Measurements from ENCODE around the gene UBE2K.
A peak's percentile ranks its signal among the peaks of the same experiment; 100 is the strongest.
"Not testable (repeated sequence)": the region's sequence is repeated elsewhere in the genome, so short reads cannot be mapped to it uniquely, and the experiment has no call there.

The UBE2K gene

GRCh38 chr4:39697740-39698423 is at the start of gene UBE2K:
Gene UBE2K, plus strand, starts transcription at chr4:39698136. Its CDS starts 192 bp downstream, at chr4:39698328.
- DNase-seq (ENCODE audit: low spot score), result peak; percentile 86

GRCh38 chr4:39648213-39648612 is 49.7 kb upstream of the UBE2K start:
- no peak for DNase-seq (ENCODE audit: low spot score)

- DNase-seq (ENCODE audit: low spot score), result no peak
Observed at GRCh38 chr4:39648827-39649558, 48.9 kb upstream of the UBE2K start.

- no peak for DNase-seq (ENCODE audit: low spot score)
Observed at GRCh38 chr4:39649639-39650265, 48.2 kb upstream of the UBE2K start.

GRCh38 chr4:39651586-39651985 is 46.4 kb upstream of the UBE2K start:
- DNase-seq (ENCODE audit: low spot score), result not testable (repeated sequence)

GRCh38 chr4:39655211-39655610 is 42.7 kb upstream of the UBE2K start:
- no peak for DNase-seq (ENCODE audit: low spot score)

- no peak for DNase-seq (ENCODE audit: low spot score)
Observed at GRCh38 chr4:39655876-39656275, 42.1 kb upstream of the UBE2K start.

- not testable (repeated sequence) for DNase-seq (ENCODE audit: low spot score)
Observed at GRCh38 chr4:39656638-39657037, 41.3 kb upstream of the UBE2K start.

GRCh38 chr4:39657465-39657864 is 40.5 kb upstream of the UBE2K start:
- no peak for DNase-seq (ENCODE audit: low spot score)

GRCh38 chr4:39658756-39659155 is 39.2 kb upstream of the UBE2K start:
- no peak for DNase-seq (ENCODE audit: low spot score)

GRCh38 chr4:39660045-39660444 is 37.9 kb upstream of the UBE2K start:
- no peak for DNase-seq (ENCODE audit: low spot score)

GRCh38 chr4:39660757-39661156 is 37.2 kb upstream of the UBE2K start:
- DNase-seq (ENCODE audit: low spot score), result no peak

- DNase-seq (ENCODE audit: low spot score), result no peak
Observed at GRCh38 chr4:39662683-39663082, 35.3 kb upstream of the UBE2K start.

GRCh38 chr4:39664828-39665731 is 32.9 kb upstream of the UBE2K start:
- no peak for DNase-seq (ENCODE audit: low spot score)

- DNase-seq (ENCODE audit: low spot score), result no peak
Observed at GRCh38 chr4:39667706-39668105, 30.2 kb upstream of the UBE2K start.

- no peak for DNase-seq (ENCODE audit: low spot score)
Observed at GRCh38 chr4:39668887-39669286, 29.0 kb upstream of the UBE2K start.

- DNase-seq (ENCODE audit: low spot score), result not testable (repeated sequence)
Observed at GRCh38 chr4:39670296-39670695, 27.6 kb upstream of the UBE2K start.

GRCh38 chr4:39675681-39676080 is 22.3 kb upstream of the UBE2K start:
- not testable (repeated sequence) for DNase-seq (ENCODE audit: low spot score)

GRCh38 chr4:39681003-39681402 is 16.9 kb upstream of the UBE2K start:
- not testable (repeated sequence) for DNase-seq (ENCODE audit: low spot score)

- DNase-seq (ENCODE audit: low spot score), result peak; percentile 9
Observed at GRCh38 chr4:39682138-39682537, 15.8 kb upstream of the UBE2K start.

GRCh38 chr4:39685990-39686389 is 11.9 kb upstream of the UBE2K start:
- no peak for DNase-seq (ENCODE audit: low spot score)

GRCh38 chr4:39687014-39687413 is 10.9 kb upstream of the UBE2K start:
- DNase-seq (ENCODE audit: low spot score), result no peak
